GM12878 (cell line): ENCODE data around the gene RBMS1. TPM values are rescaled to one million over a fixed set of nuclear protein-coding genes. Genes with fewer than 3 reads are reported as not detected.

Source experiments
- ATAC-seq: fragments of 200-7000 bp; cut with Tn5 transposase; 3 replicates; pipeline ENCODE4 v1.9.1; 2020; ENCODE audit warnings: mild to moderate bottlenecking, moderate library complexity
- BruUV-seq: library from RNA; stranded (reverse); fragments of 400-500 nt; replicated peaks from 2 replicates; lab custom pipeline; 2021; lab: Mats Ljungman, UMichigan
- CTCF ChIA-PET: fragments of 300-600 bp; sonication (Branson Sonifier 250); formaldehyde crosslinking; extraction: SDS; loops from one replicate; lab custom pipeline; 2021; ENCODE audit warnings: inconsistent platforms; lab: Yijun Ruan, JAX
- POLR2A ChIA-PET: fragments of 350-600 bp; formaldehyde crosslinking; extraction: SDS; loops from one replicate; lab custom pipeline; 2021; ENCODE audit warnings: inconsistent platforms; lab: Charles Lee
- RAD21 ChIA-PET: fragments of 300-600 bp; sonication (Branson Sonifier 250); formaldehyde crosslinking; loops from one replicate; lab custom pipeline; 2023; ENCODE audit warnings: antibody characterized with exemption; ENCODE audit not compliant: unreplicated experiment; lab: Charles Lee
- SMC1A ChIA-PET: fragments of 300-600 bp; sonication (Branson Sonifier 250); formaldehyde crosslinking; loops from one replicate; lab custom pipeline; 2023; ENCODE audit not compliant: unreplicated experiment, uncharacterized antibody; lab: Charles Lee
- DNase-seq: peaks from one replicate; pipeline ENCODE4 v3.0.0-alpha.2; 2011; ENCODE audit warnings: low read depth, low spot score
- FAIRE-seq: peaks from 3 replicates; lab custom pipeline; 2011; peaks lifted over from hg19 to GRCh38; lab: Jason Lieb, UNC
- H2AFZ ChIP-seq: 2 replicates; pipeline ENCODE4 v1.6.0; 2011; ENCODE audit warnings: low read depth, low read length, control low read depth; ENCODE audit not compliant: control insufficient read depth
- H3K27ac ChIP-seq: 2 replicates; pipeline ENCODE4 v1.5.1; 2011; ENCODE audit warnings: control low read depth; ENCODE audit not compliant: control insufficient read depth, insufficient read depth
- H3K27me3 ChIP-seq, 2 experiments: replicated peaks in 1 of 2; 2 replicates each; pipeline versions ENCODE4 v1.6.0 to v1.6.1; 2011; ENCODE audit warnings: low read length in 1 of 2; ENCODE audit not compliant: control insufficient read depth in 2 of 2, insufficient read depth in 2 of 2
- H3K36me3 ChIP-seq, 2 experiments: 2 replicates each; pipeline ENCODE4 v1.5.1; 2011; ENCODE audit warnings: low read length in 1 of 2; ENCODE audit not compliant: control insufficient read depth in 2 of 2, insufficient read depth in 2 of 2
- H3K4me1 ChIP-seq: 2 replicates; pipeline ENCODE4 v1.6.1; 2011; ENCODE audit warnings: mild to moderate bottlenecking, low read length, moderate library complexity, mixed read lengths; ENCODE audit not compliant: control insufficient read depth, insufficient read depth
- H3K4me2 ChIP-seq: 2 replicates; pipeline ENCODE4 v1.6.0; 2011; ENCODE audit warnings: control low read depth; ENCODE audit not compliant: control insufficient read depth, insufficient read depth
- H3K4me3 ChIP-seq: fragments of 200-600 bp; sonication (generic); 2 replicates; pipeline ENCODE4 v1.5.1; 2016
- H3K79me2 ChIP-seq: 2 replicates; pipeline ENCODE4 v1.6.0; 2011; ENCODE audit warnings: low read length; ENCODE audit not compliant: control insufficient read depth, insufficient read depth
- H3K9ac ChIP-seq: 2 replicates; pipeline ENCODE4 v1.8.0; 2011; ENCODE audit warnings: low read length, control low read depth, mixed read lengths; ENCODE audit not compliant: control insufficient read depth, insufficient read depth
- H3K9me3 ChIP-seq: replicated peaks from 3 replicates; pipeline ENCODE4 v1.5.1; 2011; ENCODE audit warnings: mild to moderate bottlenecking, low read length; ENCODE audit not compliant: control insufficient read depth, insufficient read depth
- H4K20me1 ChIP-seq: 2 replicates; pipeline ENCODE4 v1.6.0; 2011; ENCODE audit not compliant: control insufficient read depth, insufficient read depth
- ASH2L ChIP-seq: fragments of 300-600, 200-600 bp; sonication (generic); IDR thresholded peaks from 2 replicates; pipeline ENCODE4 v1.6.1; 2017; ENCODE audit warnings: low read depth, mild to moderate bottlenecking, borderline replicate concordance
- CBFB ChIP-seq: IDR thresholded peaks from 2 replicates; pipeline ENCODE4 v1.6.1; 2016; ENCODE audit warnings: antibody characterized with exemption, low read depth
- CBX3 ChIP-seq: fragments of 200-600 bp; sonication (generic); IDR thresholded peaks from 2 replicates; pipeline ENCODE4 v1.6.1; 2016; ENCODE audit warnings: low read depth, borderline replicate concordance
- CHD1 ChIP-seq: IDR thresholded peaks from 2 replicates; pipeline ENCODE4 v1.6.1; 2012; ENCODE audit warnings: low read depth, low read length, improper control_type of control experiment
- ETV6 ChIP-seq, 2 experiments: fragments of 450-650 bp in 1 of 2; IDR thresholded peaks in 1 of 2; conservative IDR thresholded peaks in 1 of 2; 2 replicates each; pipeline ENCODE4 v1.6.1; 2014; ENCODE audit warnings: antibody characterized with exemption in 1 of 2, borderline replicate concordance in 1 of 2, low read depth in 1 of 2, mild to moderate bottlenecking in 1 of 2, moderate library complexity in 1 of 2
- NFXL1 ChIP-seq: fragments of 450-650 bp; IDR thresholded peaks from 2 replicates; pipeline ENCODE4 v1.6.1; 2017; ENCODE audit warnings: antibody characterized with exemption, mild to moderate bottlenecking, borderline replicate concordance
- POLR2AphosphoS5 ChIP-seq: IDR thresholded peaks from 2 replicates; pipeline ENCODE4 v1.6.1; 2011; ENCODE audit warnings: mild to moderate bottlenecking, low read length, inconsistent platforms
- RAD21 ChIP-seq: IDR thresholded peaks from 2 replicates; pipeline ENCODE4 v1.6.1; 2011; ENCODE audit warnings: mild to moderate bottlenecking, low read depth, low read length, moderate library complexity; ENCODE audit not compliant: insufficient read depth
- SP1 ChIP-seq: IDR thresholded peaks from one replicate; pipeline ENCODE4 v1.6.1; 2011; ENCODE audit warnings: low read depth, low read length
- SUZ12 ChIP-seq: fragments of 200-600 bp; sonication (generic); IDR thresholded peaks from one replicate; pipeline ENCODE4 v1.6.1; 2018; ENCODE audit warnings: antibody characterized with exemption, mild to moderate bottlenecking; ENCODE audit not compliant: unreplicated experiment
- TARDBP ChIP-seq: IDR thresholded peaks from 2 replicates; pipeline ENCODE4 v1.6.1; 2016; ENCODE audit warnings: borderline replicate concordance
- ZNF622 ChIP-seq: fragments of 450-650 bp; IDR thresholded peaks from 2 replicates; pipeline ENCODE4 v1.6.1; 2017; ENCODE audit warnings: mild to moderate bottlenecking, inconsistent platforms
- ZSCAN29 ChIP-seq: fragments of 450-650 bp; IDR thresholded peaks from 2 replicates; pipeline ENCODE4 v1.6.1; 2017; ENCODE audit warnings: mild to moderate bottlenecking, moderate library complexity
- in situ Hi-C: fragments of 300-500 bp; cut with MboI; formaldehyde crosslinking; loops from 9 replicates; pipeline ENCODE4 v1.14.3; 2018; ENCODE audit warnings: mixed read lengths
- intact Hi-C: fragments of 100-400 bp; cut with micrococcal nuclease; formaldehyde crosslinking; loops from one replicate; pipeline ENCODE4 v1.14.2; 2022; ENCODE audit not compliant: unreplicated experiment
- polyA plus RNA-seq, 11 experiments: library from polyadenylated mRNA; depleted of rRNA in 4 of 11; unstranded in 6 of 11; stranded (reverse) in 5 of 11; fragments of >200 nt; fragmentation: Nextera tagmentation in 4 of 11; fragmentation: Illumina TruSeq in 1 of 11; extraction: Ambion mirVana in 4 of 11; extraction: Trizol in 1 of 11; gene quantifications; 1 replicate in 1 of 11; 2 replicates in 10 of 11; pipeline versions ENCODE4 v1.2.1 to v1.2.3, GENCODE V29; 2011 to 2016; ENCODE audit warnings: inconsistent platforms in 2 of 11, missing spikeins in 2 of 11, low read depth in 1 of 11
- total RNA-seq, 4 experiments: library from RNA; depleted of rRNA in 3 of 4; stranded (reverse); fragments of >200 nt in 3 of 4; fragmentation: Illumina TruSeq in 1 of 4; extraction: Trizol in 1 of 4; gene quantifications; 2 replicates each; pipeline versions ENCODE4 v1.2.1 to v1.2.3, GENCODE V29; 2013 to 2021
- TF ChIP-seq, protein P1 (sequence below): fragments of 450-650 bp; IDR thresholded peaks from 2 replicates; pipeline ENCODE4 v1.6.1; 2017; ENCODE audit warnings: mild to moderate bottlenecking, moderate library complexity

The RBMS1 gene
- total and polyA plus RNA-seq, 10 of the 15 experiments (the other 5 are each of a cell fraction or from before 2014, with no cell fraction given) = 0.04 to 0.31 (median 0.17) TPM; not detected in 1

DNA sequence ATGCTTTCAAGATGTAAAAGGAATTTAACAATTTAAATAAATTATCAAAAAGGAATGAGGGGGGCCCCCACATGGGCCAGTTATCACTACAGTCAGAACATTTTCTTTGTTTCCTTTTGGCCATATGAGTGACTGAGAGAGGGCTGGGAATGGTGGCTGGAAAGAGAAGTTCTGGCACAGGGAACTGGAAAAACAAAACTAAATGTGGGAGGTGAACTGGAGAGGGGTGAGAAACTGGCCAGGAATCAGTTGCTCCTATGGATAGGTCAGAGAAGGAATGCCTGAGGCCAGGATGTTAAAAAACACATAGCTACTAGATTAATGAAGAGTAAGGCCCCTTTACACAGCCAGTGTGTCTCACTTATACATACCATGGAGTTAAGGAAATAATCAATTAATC lies 121.0 kb downstream of the RBMS1 start:
- in situ Hi-C loops = no loop called here
- Histone ChIP-seq H3K4me2 (no peak overlapping the region), H3K9me3 (no peaks in the 10 kb centered on the region)

More for the DNA sequence above, 121.0 kb downstream of the RBMS1 start:
- no peak for FAIRE-seq
- no peak overlapping the region for H3K27ac ChIP-seq
- no peaks in the 10 kb centered on the region for H4K20me1 ChIP-seq
- H3K79me2 ChIP-seq = no peaks in the 10 kb centered on the region
- ChIA-PET POLR2A (no interaction called here), CTCF (interaction anchor here (1.6 kb wide), 1 partner anchor 19 kb away, joined by 4 read pairs; no protein-coding TSS in a partner anchor), RAD21 (no interaction called here), SMC1A (no interaction called here)
- no TSS peak for BruUV-seq
- intact Hi-C loops = no loop called here
- H3K27me3 ChIP-seq = peaks cover 0 to 2% of the 10 kb centered on the region in 2 experiments; a peak in 1 of 4 replicates
- ATAC-seq = no peak
- no peaks in the 10 kb centered on the region for H3K36me3 ChIP-seq
- no peaks in the 10 kb centered on the region for H3K4me1 ChIP-seq
- no peak overlapping the region for H2AFZ ChIP-seq
- H3K9ac ChIP-seq = no peak overlapping the region
- no peak for DNase-seq
- TF ChIP-seq ZNF622 (no peak), TARDBP (no peak), NFXL1 (no peak), ETV6 (conservative IDR thresholded peaks at IDR 0.05 in 1 of 2, IDR thresholded peaks at IDR 0.05 in 1 of 2; ENCODE audit: borderline replicate concordance in 1 of 2, low read depth in 1 of 2) (no peak), CBX3 (no peak), ASH2L (no peak), SUZ12 (no peak), CBFB (no peak), ZSCAN29 (no peak), CHD1 (no peak), SP1 (no peak), POLR2AphosphoS5 (no peak), RAD21 (no peak)
- TF ChIP-seq, protein P1, sequence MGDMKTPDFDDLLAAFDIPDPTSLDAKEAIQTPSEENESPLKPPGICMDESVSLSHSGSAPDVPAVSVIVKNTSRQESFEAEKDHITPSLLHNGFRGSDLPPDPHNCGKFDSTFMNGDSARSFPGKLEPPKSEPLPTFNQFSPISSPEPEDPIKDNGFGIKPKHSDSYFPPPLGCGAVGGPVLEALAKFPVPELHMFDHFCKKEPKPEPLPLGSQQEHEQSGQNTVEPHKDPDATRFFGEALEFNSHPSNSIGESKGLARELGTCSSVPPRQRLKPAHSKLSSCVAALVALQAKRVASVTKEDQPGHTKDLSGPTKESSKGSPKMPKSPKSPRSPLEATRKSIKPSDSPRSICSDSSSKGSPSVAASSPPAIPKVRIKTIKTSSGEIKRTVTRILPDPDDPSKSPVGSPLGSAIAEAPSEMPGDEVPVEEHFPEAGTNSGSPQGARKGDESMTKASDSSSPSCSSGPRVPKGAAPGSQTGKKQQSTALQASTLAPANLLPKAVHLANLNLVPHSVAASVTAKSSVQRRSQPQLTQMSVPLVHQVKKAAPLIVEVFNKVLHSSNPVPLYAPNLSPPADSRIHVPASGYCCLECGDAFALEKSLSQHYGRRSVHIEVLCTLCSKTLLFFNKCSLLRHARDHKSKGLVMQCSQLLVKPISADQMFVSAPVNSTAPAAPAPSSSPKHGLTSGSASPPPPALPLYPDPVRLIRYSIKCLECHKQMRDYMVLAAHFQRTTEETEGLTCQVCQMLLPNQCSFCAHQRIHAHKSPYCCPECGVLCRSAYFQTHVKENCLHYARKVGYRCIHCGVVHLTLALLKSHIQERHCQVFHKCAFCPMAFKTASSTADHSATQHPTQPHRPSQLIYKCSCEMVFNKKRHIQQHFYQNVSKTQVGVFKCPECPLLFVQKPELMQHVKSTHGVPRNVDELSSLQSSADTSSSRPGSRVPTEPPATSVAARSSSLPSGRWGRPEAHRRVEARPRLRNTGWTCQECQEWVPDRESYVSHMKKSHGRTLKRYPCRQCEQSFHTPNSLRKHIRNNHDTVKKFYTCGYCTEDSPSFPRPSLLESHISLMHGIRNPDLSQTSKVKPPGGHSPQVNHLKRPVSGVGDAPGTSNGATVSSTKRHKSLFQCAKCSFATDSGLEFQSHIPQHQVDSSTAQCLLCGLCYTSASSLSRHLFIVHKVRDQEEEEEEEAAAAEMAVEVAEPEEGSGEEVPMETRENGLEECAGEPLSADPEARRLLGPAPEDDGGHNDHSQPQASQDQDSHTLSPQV = no peak
- TF ChIP-seq, all 136 proteins: peak for 0
- no peak overlapping the region for H3K4me3 ChIP-seq
